GM12878 (cell line): Measurements from ENCODE around the gene TLR10. TPM values are rescaled to one million over a fixed set of nuclear protein-coding genes. Genes with fewer than 3 reads are reported as not detected.
A peak's percentile ranks its signal among the peaks of the same experiment; 100 is the strongest.

ENCODE experiments used
- ATAC-seq: fragments of 200-7000 bp; cut with Tn5 transposase; 3 replicates; pipeline ENCODE4 v1.9.1; 2020; ENCODE audit warnings: mild to moderate bottlenecking, moderate library complexity
- BruUV-seq: library from RNA; stranded (reverse); fragments of 400-500 nt; replicated peaks from 2 replicates; lab custom pipeline; 2021; lab: Mats Ljungman, UMichigan
- CTCF ChIA-PET: fragments of 300-600 bp; sonication (Branson Sonifier 250); formaldehyde crosslinking; extraction: SDS; loops from one replicate; lab custom pipeline; 2021; ENCODE audit warnings: inconsistent platforms; lab: Yijun Ruan, JAX
- POLR2A ChIA-PET: fragments of 350-600 bp; formaldehyde crosslinking; extraction: SDS; loops from one replicate; lab custom pipeline; 2021; ENCODE audit warnings: inconsistent platforms; lab: Charles Lee
- RAD21 ChIA-PET: fragments of 300-600 bp; sonication (Branson Sonifier 250); formaldehyde crosslinking; loops from one replicate; lab custom pipeline; 2023; ENCODE audit warnings: antibody characterized with exemption; ENCODE audit not compliant: unreplicated experiment; lab: Charles Lee
- SMC1A ChIA-PET: fragments of 300-600 bp; sonication (Branson Sonifier 250); formaldehyde crosslinking; loops from one replicate; lab custom pipeline; 2023; ENCODE audit not compliant: unreplicated experiment, uncharacterized antibody; lab: Charles Lee
- DNase-seq: peaks from one replicate; pipeline ENCODE4 v3.0.0-alpha.2; 2011; ENCODE audit warnings: low read depth, low spot score
- FAIRE-seq: peaks from 3 replicates; lab custom pipeline; 2011; peaks lifted over from hg19 to GRCh38; lab: Jason Lieb, UNC
- H2AFZ ChIP-seq: 2 replicates; pipeline ENCODE4 v1.6.0; 2011; ENCODE audit warnings: low read depth, low read length, control low read depth; ENCODE audit not compliant: control insufficient read depth
- H3K27ac ChIP-seq: 2 replicates; pipeline ENCODE4 v1.5.1; 2011; ENCODE audit warnings: control low read depth; ENCODE audit not compliant: control insufficient read depth, insufficient read depth
- H3K27me3 ChIP-seq, 2 experiments: replicated peaks in 1 of 2; 2 replicates each; pipeline versions ENCODE4 v1.6.0 to v1.6.1; 2011; ENCODE audit warnings: low read length in 1 of 2; ENCODE audit not compliant: control insufficient read depth in 2 of 2, insufficient read depth in 2 of 2
- H3K36me3 ChIP-seq, 2 experiments: 2 replicates each; pipeline ENCODE4 v1.5.1; 2011; ENCODE audit warnings: low read length in 1 of 2; ENCODE audit not compliant: control insufficient read depth in 2 of 2, insufficient read depth in 2 of 2
- H3K4me1 ChIP-seq: 2 replicates; pipeline ENCODE4 v1.6.1; 2011; ENCODE audit warnings: mild to moderate bottlenecking, low read length, moderate library complexity, mixed read lengths; ENCODE audit not compliant: control insufficient read depth, insufficient read depth
- H3K4me2 ChIP-seq: 2 replicates; pipeline ENCODE4 v1.6.0; 2011; ENCODE audit warnings: control low read depth; ENCODE audit not compliant: control insufficient read depth, insufficient read depth
- H3K4me3 ChIP-seq: fragments of 200-600 bp; sonication (generic); 2 replicates; pipeline ENCODE4 v1.5.1; 2016
- H3K79me2 ChIP-seq: 2 replicates; pipeline ENCODE4 v1.6.0; 2011; ENCODE audit warnings: low read length; ENCODE audit not compliant: control insufficient read depth, insufficient read depth
- H3K9ac ChIP-seq: 2 replicates; pipeline ENCODE4 v1.8.0; 2011; ENCODE audit warnings: low read length, control low read depth, mixed read lengths; ENCODE audit not compliant: control insufficient read depth, insufficient read depth
- H3K9me3 ChIP-seq: replicated peaks from 3 replicates; pipeline ENCODE4 v1.5.1; 2011; ENCODE audit warnings: mild to moderate bottlenecking, low read length; ENCODE audit not compliant: control insufficient read depth, insufficient read depth
- H4K20me1 ChIP-seq: 2 replicates; pipeline ENCODE4 v1.6.0; 2011; ENCODE audit not compliant: control insufficient read depth, insufficient read depth
- BCL11A ChIP-seq: IDR thresholded peaks from 2 replicates; pipeline ENCODE4 v1.6.1; 2011; ENCODE audit warnings: low read depth, low read length
- EGR1 ChIP-seq, 2 experiments: IDR thresholded peaks; 1 replicate in 1 of 2; 2 replicates in 1 of 2; pipeline ENCODE4 v1.6.1; 2011 to 2012; ENCODE audit warnings: low read depth in 2 of 2, low read length in 2 of 2, borderline replicate concordance in 1 of 2, mild to moderate bottlenecking in 1 of 2, moderate library complexity in 1 of 2
- MYC ChIP-seq: IDR thresholded peaks from 2 replicates; pipeline ENCODE4 v1.6.1; 2011; ENCODE audit warnings: mild to moderate bottlenecking, low read length, moderate library complexity, inconsistent platforms; ENCODE audit not compliant: insufficient read depth, insufficient replicate concordance, insufficient read length, severe bottlenecking
- RB1 ChIP-seq: fragments of 450-650 bp; formaldehyde crosslinking; IDR thresholded peaks from 2 replicates; pipeline ENCODE4 v1.6.1; 2017; ENCODE audit warnings: mild to moderate bottlenecking, borderline replicate concordance
- SMAD1 ChIP-seq: fragments of 450-650 bp; IDR thresholded peaks from 2 replicates; pipeline ENCODE4 v1.6.1; 2018; ENCODE audit warnings: mild to moderate bottlenecking, low read depth; ENCODE audit not compliant: partially characterized antibody
- WRNIP1 ChIP-seq: IDR thresholded peaks from 2 replicates; pipeline ENCODE4 v1.6.1; 2011; ENCODE audit warnings: low read depth, low read length, improper control_type of control experiment, borderline replicate concordance
- ZNF384 ChIP-seq: IDR thresholded peaks from 2 replicates; pipeline ENCODE4 v1.6.1; 2012; ENCODE audit warnings: low read depth, mild to moderate bottlenecking, low read length, improper control_type of control experiment, borderline replicate concordance
- WGBS: methylation state at CpG from one replicate; pipeline ENCODE4 v1.1.6; 2016; ENCODE audit warnings: low lambda C conversion rate; ENCODE audit not compliant: insufficient replicate concordance, insufficient coverage; ENCODE audit errors: missing lambda C conversion rate; 5-methylcytosine and 5-hydroxymethylcytosine counted together
- in situ Hi-C: fragments of 300-500 bp; cut with MboI; formaldehyde crosslinking; loops from 9 replicates; pipeline ENCODE4 v1.14.3; 2018; ENCODE audit warnings: mixed read lengths
- intact Hi-C: fragments of 100-400 bp; cut with micrococcal nuclease; formaldehyde crosslinking; loops from one replicate; pipeline ENCODE4 v1.14.2; 2022; ENCODE audit not compliant: unreplicated experiment
- polyA plus RNA-seq, 11 experiments: library from polyadenylated mRNA; depleted of rRNA in 4 of 11; unstranded in 6 of 11; stranded (reverse) in 5 of 11; fragments of >200 nt; fragmentation: Nextera tagmentation in 4 of 11; fragmentation: Illumina TruSeq in 1 of 11; extraction: Ambion mirVana in 4 of 11; extraction: Trizol in 1 of 11; gene quantifications; 1 replicate in 1 of 11; 2 replicates in 10 of 11; pipeline versions ENCODE4 v1.2.1 to v1.2.3, GENCODE V29; 2011 to 2016; ENCODE audit warnings: inconsistent platforms in 2 of 11, missing spikeins in 2 of 11, low read depth in 1 of 11
- total RNA-seq, 4 experiments: library from RNA; depleted of rRNA in 3 of 4; stranded (reverse); fragments of >200 nt in 3 of 4; fragmentation: Illumina TruSeq in 1 of 4; extraction: Trizol in 1 of 4; gene quantifications; 2 replicates each; pipeline versions ENCODE4 v1.2.1 to v1.2.3, GENCODE V29; 2013 to 2021
- TF ChIP-seq, protein P1 (sequence below): fragments of 450-650 bp; IDR thresholded peaks from 2 replicates; pipeline ENCODE4 v1.6.1; 2017; ENCODE audit warnings: mild to moderate bottlenecking, moderate library complexity
- TF ChIP-seq, protein P2 (sequence below): IDR thresholded peaks from 2 replicates; pipeline ENCODE4 v1.6.1; 2012; ENCODE audit warnings: improper control_type of control experiment, low read depth, low read length; ENCODE audit not compliant: insufficient replicate concordance

TLR10 gene
- total and polyA plus RNA-seq, 10 of the 15 experiments (the other 5 are each of a cell fraction or from before 2014, with no cell fraction given) = 31.5 to 149 (median 64.9) TPM

DNA sequence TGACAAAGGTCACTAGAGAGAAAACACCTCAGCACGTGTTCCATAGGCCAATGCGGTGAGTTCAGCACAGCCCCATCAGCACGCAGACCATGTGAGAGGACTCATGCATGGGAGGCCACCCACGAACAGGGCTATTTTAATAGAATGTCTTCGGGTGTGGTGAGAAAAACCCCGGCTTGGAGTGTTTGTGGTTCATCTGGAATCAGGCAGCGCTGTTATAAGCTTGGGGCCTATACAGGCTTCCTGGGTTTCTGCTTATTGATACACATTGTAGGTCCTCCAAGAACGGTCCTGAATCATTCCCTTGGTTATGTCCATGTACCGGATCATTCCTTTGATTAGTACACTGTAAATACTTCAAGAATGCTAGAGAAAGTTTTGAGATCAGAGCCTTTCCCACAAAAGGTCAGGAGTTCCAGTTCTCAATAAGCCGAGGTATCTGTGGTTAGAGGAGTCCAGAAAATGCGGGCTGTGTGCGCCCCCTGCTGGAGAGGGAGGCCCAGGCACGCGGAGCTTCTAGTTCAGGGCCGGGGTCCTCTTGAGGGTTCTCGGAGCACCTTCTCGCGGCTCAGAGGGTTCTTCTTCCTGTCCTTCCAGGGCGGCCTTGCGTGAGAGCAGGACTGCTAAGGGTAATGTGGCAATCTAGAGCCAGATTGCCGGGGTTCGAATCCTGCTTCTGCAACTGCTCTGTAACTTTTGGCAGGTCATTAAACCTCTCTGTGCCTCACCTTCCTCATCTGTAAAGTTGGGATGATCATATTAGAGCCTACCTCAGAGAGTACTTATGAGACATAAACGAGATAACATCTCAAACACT lies 51.8 kb downstream of the TLR10 start:
- no peaks in the 10 kb centered on the region for H4K20me1 ChIP-seq
- no peaks in the 10 kb centered on the region for H3K79me2 ChIP-seq
- H3K27me3 ChIP-seq = no peaks in the 10 kb centered on the region; a peak in 1 of 4 replicates
- no peak overlapping the region for H3K4me3 ChIP-seq
- ChIA-PET RAD21 (interaction anchor here (0.5 to 6.9 kb wide), 20 partner anchors 8 to 1037 kb away, joined by 3 to 66 read pairs (median 4); partner anchors contain the start of genes TLR1 and TLR10), POLR2A (interaction anchor here (0.6 to 1.4 kb wide), 7 partner anchors 9 to 599 kb away, joined by 3 to 5 read pairs (median 3); partner anchors contain the start of gene TLR10), CTCF (interaction anchor here (0.7 to 7.1 kb wide), 21 partner anchors 11 to 664 kb away, joined by 3 to 65 read pairs (median 5); partner anchors contain the start of gene TLR10), SMC1A (interaction anchor here (0.5 to 5.8 kb wide), 20 partner anchors 10 to 662 kb away, joined by 3 to 40 read pairs (median 4); partner anchors contain the start of genes TLR1 and TLR10)
- H3K9me3 ChIP-seq = peaks cover 6% of the 10 kb centered on the region; the same call in 2 of the 3 replicates
- no peaks in the 10 kb centered on the region for H3K36me3 ChIP-seq
- peak; percentile 97 for ATAC-seq
- DNase-seq = peak; percentile 87
- peak overlapping the region; percentile 19; the same call in 1 of the 2 replicates for H3K9ac ChIP-seq
- peak overlapping the region; percentile 69 for H2AFZ ChIP-seq
- under 1% methylated on average over 23 of the region's 23 CpGs for WGBS
- peak overlapping the region; percentile 70 for H3K4me2 ChIP-seq
- in situ Hi-C loops (loop anchor here (5.0 kb wide), 2 partner anchors 549 to 659 kb away; no protein-coding TSS in a partner anchor), intact Hi-C loops (loop anchor here (1.0 to 5.0 kb wide), 7 partner anchors 56 to 669 kb away; no protein-coding TSS in a partner anchor)
- BruUV-seq = no TSS peak
- peak overlapping the region; percentile 57 for H3K27ac ChIP-seq
- peak; percentile 80 for FAIRE-seq
- peaks cover 16% of the 10 kb centered on the region for H3K4me1 ChIP-seq
- TF ChIP-seq ZNF384 = no peak
- no peak for TF ChIP-seq SMAD1
- no peak for TF ChIP-seq MYC
- peak in 1 of 2 experiments; percentile 71; a peak in 2 of 3 replicates for TF ChIP-seq EGR1 (IDR thresholded peaks at IDR 0.05; ENCODE audit: borderline replicate concordance in 1 of 2, low read depth in 2 of 2, low read length in 2 of 2)
- TF ChIP-seq WRNIP1 = no peak
- peak; percentile 35; the same call in 1 of the 2 replicates for TF ChIP-seq RB1
- peak; percentile 92 for TF ChIP-seq BCL11A
- TF ChIP-seq, protein P1, sequence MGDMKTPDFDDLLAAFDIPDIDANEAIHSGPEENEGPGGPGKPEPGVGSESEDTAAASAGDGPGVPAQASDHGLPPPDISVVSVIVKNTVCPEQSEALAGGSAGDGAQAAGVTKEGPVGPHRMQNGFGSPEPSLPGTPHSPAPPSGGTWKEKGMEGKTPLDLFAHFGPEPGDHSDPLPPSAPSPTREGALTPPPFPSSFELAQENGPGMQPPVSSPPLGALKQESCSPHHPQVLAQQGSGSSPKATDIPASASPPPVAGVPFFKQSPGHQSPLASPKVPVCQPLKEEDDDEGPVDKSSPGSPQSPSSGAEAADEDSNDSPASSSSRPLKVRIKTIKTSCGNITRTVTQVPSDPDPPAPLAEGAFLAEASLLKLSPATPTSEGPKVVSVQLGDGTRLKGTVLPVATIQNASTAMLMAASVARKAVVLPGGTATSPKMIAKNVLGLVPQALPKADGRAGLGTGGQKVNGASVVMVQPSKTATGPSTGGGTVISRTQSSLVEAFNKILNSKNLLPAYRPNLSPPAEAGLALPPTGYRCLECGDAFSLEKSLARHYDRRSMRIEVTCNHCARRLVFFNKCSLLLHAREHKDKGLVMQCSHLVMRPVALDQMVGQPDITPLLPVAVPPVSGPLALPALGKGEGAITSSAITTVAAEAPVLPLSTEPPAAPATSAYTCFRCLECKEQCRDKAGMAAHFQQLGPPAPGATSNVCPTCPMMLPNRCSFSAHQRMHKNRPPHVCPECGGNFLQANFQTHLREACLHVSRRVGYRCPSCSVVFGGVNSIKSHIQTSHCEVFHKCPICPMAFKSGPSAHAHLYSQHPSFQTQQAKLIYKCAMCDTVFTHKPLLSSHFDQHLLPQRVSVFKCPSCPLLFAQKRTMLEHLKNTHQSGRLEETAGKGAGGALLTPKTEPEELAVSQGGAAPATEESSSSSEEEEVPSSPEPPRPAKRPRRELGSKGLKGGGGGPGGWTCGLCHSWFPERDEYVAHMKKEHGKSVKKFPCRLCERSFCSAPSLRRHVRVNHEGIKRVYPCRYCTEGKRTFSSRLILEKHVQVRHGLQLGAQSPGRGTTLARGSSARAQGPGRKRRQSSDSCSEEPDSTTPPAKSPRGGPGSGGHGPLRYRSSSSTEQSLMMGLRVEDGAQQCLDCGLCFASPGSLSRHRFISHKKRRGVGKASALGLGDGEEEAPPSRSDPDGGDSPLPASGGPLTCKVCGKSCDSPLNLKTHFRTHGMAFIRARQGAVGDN = peak; percentile 99
- TF ChIP-seq, protein P2, sequence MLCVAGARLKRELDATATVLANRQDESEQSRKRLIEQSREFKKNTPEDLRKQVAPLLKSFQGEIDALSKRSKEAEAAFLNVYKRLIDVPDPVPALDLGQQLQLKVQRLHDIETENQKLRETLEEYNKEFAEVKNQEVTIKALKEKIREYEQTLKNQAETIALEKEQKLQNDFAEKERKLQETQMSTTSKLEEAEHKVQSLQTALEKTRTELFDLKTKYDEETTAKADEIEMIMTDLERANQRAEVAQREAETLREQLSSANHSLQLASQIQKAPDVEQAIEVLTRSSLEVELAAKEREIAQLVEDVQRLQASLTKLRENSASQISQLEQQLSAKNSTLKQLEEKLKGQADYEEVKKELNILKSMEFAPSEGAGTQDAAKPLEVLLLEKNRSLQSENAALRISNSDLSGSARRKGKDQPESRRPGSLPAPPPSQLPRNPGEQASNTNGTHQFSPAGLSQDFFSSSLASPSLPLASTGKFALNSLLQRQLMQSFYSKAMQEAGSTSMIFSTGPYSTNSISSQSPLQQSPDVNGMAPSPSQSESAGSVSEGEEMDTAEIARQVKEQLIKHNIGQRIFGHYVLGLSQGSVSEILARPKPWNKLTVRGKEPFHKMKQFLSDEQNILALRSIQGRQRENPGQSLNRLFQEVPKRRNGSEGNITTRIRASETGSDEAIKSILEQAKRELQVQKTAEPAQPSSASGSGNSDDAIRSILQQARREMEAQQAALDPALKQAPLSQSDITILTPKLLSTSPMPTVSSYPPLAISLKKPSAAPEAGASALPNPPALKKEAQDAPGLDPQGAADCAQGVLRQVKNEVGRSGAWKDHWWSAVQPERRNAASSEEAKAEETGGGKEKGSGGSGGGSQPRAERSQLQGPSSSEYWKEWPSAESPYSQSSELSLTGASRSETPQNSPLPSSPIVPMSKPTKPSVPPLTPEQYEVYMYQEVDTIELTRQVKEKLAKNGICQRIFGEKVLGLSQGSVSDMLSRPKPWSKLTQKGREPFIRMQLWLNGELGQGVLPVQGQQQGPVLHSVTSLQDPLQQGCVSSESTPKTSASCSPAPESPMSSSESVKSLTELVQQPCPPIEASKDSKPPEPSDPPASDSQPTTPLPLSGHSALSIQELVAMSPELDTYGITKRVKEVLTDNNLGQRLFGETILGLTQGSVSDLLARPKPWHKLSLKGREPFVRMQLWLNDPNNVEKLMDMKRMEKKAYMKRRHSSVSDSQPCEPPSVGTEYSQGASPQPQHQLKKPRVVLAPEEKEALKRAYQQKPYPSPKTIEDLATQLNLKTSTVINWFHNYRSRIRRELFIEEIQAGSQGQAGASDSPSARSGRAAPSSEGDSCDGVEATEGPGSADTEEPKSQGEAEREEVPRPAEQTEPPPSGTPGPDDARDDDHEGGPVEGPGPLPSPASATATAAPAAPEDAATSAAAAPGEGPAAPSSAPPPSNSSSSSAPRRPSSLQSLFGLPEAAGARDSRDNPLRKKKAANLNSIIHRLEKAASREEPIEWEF = peak; percentile 54
